ENCODE results near the gene UBASH3A.

UBASH3A gene

GRCh38 chr21:42490720-42491119, 87.0 kb downstream of the UBASH3A start:
- DNase-seq (ENCODE audit: low read depth) = no peak

DNA sequence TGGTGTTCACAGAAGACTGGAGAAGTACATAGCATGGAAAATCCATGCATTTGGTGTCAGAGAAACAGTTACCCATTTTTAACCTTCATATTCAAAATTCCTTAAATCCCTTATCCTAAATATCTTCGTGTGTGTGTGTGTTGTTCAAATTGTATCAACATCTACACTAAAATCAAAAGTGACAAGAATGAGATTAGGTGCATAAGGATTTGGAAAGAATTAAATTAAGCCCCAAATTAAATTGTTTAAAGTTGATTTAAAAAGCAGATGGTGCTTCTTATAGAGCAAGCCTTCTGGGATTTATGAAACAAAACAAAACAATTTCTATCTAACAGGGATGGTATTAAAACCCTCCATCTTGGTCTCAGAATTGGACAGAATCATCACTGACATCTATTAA, 87.6 kb downstream of the UBASH3A start:
- DNase-seq (ENCODE audit: low read depth) = no peak

GRCh38 chr21:42492201-42492600, 88.5 kb downstream of the UBASH3A start:
- no peak for DNase-seq (ENCODE audit: low read depth)

- DNase-seq (ENCODE audit: low read depth) = no peak
Observed at GRCh38 chr21:42493109-42494060, 89.7 kb downstream of the UBASH3A start.

GRCh38 chr21:42495027-42495426, 91.3 kb downstream of the UBASH3A start:
- DNase-seq (ENCODE audit: low read depth) = no peak

- no peak for DNase-seq (ENCODE audit: low read depth)
Observed at GRCh38 chr21:42495765-42496119, 92.0 kb downstream of the UBASH3A start.

DNA sequence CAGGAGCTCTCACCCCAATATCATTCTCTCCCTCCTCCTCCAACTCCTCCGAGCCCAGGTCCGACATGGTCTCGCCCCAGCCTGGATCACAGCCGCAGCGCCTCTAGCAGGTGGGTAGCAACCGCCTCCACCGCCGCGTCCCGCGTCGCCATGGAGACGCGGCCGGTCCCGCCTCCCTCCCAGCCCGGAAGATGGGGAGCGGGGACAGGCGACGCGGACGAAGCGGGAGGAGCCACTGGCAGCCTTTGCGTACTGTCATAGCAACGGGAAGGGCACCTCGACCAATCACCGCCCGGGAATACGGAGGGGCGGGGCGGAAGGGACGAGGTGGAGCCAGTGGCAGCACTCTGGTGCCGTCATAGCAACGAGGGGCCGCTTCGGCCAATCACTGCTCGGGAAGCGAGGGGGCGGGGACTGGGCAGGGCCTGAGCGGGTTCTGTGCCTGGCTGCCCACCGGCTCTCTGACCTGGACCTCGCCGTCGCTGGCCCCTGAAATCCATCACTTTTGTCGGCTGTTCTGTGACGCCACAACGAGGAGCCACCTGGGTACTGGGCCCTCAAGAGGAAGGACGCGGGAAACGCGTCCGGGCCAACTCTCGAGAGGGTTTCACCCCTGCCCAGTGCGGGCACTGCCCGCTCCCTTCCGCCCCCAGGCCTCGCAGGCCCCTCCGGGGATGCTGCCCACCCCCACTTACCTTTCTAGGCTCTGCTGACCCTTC, 92.6 kb downstream of the UBASH3A start, which contains the start of gene RSPH1:
RSPH1 (minus strand) TSS at position 105 of the 719 bp plus-strand sequence; CDS start at position 67, 38 bp downstream.
- peak; percentile 83 for DNase-seq (ENCODE audit: low read depth)

- no peak for DNase-seq (ENCODE audit: low read depth)
Observed at GRCh38 chr21:42496839-42497202, 93.1 kb downstream of the UBASH3A start.

Data from non-pigmented ciliary epithelial cell (primary cell).